Right ventricle myocardium superior (tissue), 1 donor: ENCODE data around the gene RNF144A. TPM values are rescaled to one million over a fixed set of nuclear protein-coding genes. Genes with fewer than 3 reads are reported as not detected.
"Not testable (repeated sequence)": the region's sequence is repeated elsewhere in the genome, so short reads cannot be mapped to it uniquely, and the experiment has no call there.

ENCODE experiments used
- ATAC-seq: fragments of 200-7000 bp; cut with Tn5 transposase; one replicate; pipeline ENCODE4 v1.9.1; 2020; ENCODE audit warnings: mild to moderate bottlenecking; ENCODE audit not compliant: poor library complexity
- DNase-seq: peaks from one replicate; pipeline ENCODE4 v3.0.0-alpha.2; 2020
- intact Hi-C: fragments of 100-400 bp; cut with DNase I; formaldehyde crosslinking; loops from one replicate; pipeline ENCODE4 v1.11.2; 2022
- total RNA-seq: library from RNA; stranded (reverse); fragmentation: NEBNext Ultra II Directional; extraction: Animal tissue kit (Norgen Biotek cat#: 25700); gene quantifications from one replicate; pipeline ENCODE4 v1.2.1, GENCODE V29; 2021
- donor health status: DM: no; HTN: yes; CAD: no; lungs with severe emphysema.

The RNF144A gene
- total RNA-seq, 1 donor from 2014 or later = 14.5 TPM

GRCh38 chr2:6978991-6979390, 61.8 kb downstream of the RNF144A start:
- no peak for ATAC-seq
- no peak for DNase-seq
- intact Hi-C loops = no loop called here

GRCh38 chr2:6982449-6982848, 65.2 kb downstream of the RNF144A start:
- ATAC-seq = no peak
- DNase-seq = no peak
- intact Hi-C loops = no loop called here

- intact Hi-C loops = no loop called here
- ATAC-seq (peak; percentile 49), DNase-seq (no peak)
Measured at GRCh38 chr2:6982934-6983589, 65.8 kb downstream of the RNF144A start.

GRCh38 chr2:6986301-6986911, 69.2 kb downstream of the RNF144A start:
- DNase-seq = no peak
- intact Hi-C loops = no loop called here
- ATAC-seq = peak; percentile 50

- intact Hi-C loops = no loop called here
- peak; percentile 45 for ATAC-seq
- no peak for DNase-seq
Measured at GRCh38 chr2:6986912-6987361, 69.7 kb downstream of the RNF144A start.

- intact Hi-C loops = no loop called here
- ATAC-seq (no peak), DNase-seq (no peak)
Measured at GRCh38 chr2:6990871-6991270, 73.7 kb downstream of the RNF144A start.

- ATAC-seq = peak; percentile 11
- DNase-seq = no peak
- intact Hi-C loops = no loop called here
Measured at GRCh38 chr2:6992794-6993228, 75.6 kb downstream of the RNF144A start.

GRCh38 chr2:6993229-6993640, 76.0 kb downstream of the RNF144A start:
- intact Hi-C loops = no loop called here
- peak; percentile 80 for ATAC-seq
- peak; percentile 85 for DNase-seq

- ATAC-seq (no peak), DNase-seq (no peak)
- intact Hi-C loops = no loop called here
Measured at GRCh38 chr2:6993936-6994335, 76.7 kb downstream of the RNF144A start.

GRCh38 chr2:6994536-6995128, 77.4 kb downstream of the RNF144A start:
- DNase-seq (no peak), ATAC-seq (no peak)
- intact Hi-C loops = no loop called here

- peak; percentile 56 for DNase-seq
- peak; percentile 40 for ATAC-seq
- intact Hi-C loops = no loop called here
Measured at GRCh38 chr2:6995391-6996097, 78.3 kb downstream of the RNF144A start.

GRCh38 chr2:6999211-6999877, 82.1 kb downstream of the RNF144A start:
- ATAC-seq (no peak), DNase-seq (no peak)
- intact Hi-C loops = no loop called here

- intact Hi-C loops, DNase-seq, ATAC-seq: not testable (repeated sequence)
Measured at GRCh38 chr2:7001395-7001794, 84.2 kb downstream of the RNF144A start.

- intact Hi-C loops = no loop called here
- DNase-seq = no peak
- no peak for ATAC-seq
Measured at GRCh38 chr2:7003895-7004294, 86.7 kb downstream of the RNF144A start.

- DNase-seq = no peak
- intact Hi-C loops = no loop called here
- ATAC-seq = no peak
Measured at GRCh38 chr2:7004636-7005035, 87.4 kb downstream of the RNF144A start.

- DNase-seq = no peak
- intact Hi-C loops = no loop called here
- no peak for ATAC-seq
Measured at GRCh38 chr2:7007488-7007845, 90.3 kb downstream of the RNF144A start.

GRCh38 chr2:7007846-7008741, 90.9 kb downstream of the RNF144A start:
- intact Hi-C loops = no loop called here
- DNase-seq = peak; percentile 96
- peak; percentile 86 for ATAC-seq
